GM23248 (cell line): Measurements from ENCODE around the gene USP24.

Experiments
- EZH2 ChIP-seq: fragments of 200-600 bp; sonication (generic); IDR thresholded peaks from 2 replicates; pipeline ENCODE4 v1.6.1; 2018; ENCODE audit warnings: antibody characterized with exemption, mild to moderate bottlenecking; ENCODE audit not compliant: insufficient read depth, poor library complexity, severe bottlenecking
- EZH2phosphoT487 ChIP-seq: fragments of 200-600 bp; sonication (generic); IDR thresholded peaks from 2 replicates; pipeline ENCODE4 v1.6.1; 2018; ENCODE audit warnings: antibody characterized with exemption, moderate library complexity, mild to moderate bottlenecking, low read depth; ENCODE audit not compliant: insufficient read depth

DNA sequence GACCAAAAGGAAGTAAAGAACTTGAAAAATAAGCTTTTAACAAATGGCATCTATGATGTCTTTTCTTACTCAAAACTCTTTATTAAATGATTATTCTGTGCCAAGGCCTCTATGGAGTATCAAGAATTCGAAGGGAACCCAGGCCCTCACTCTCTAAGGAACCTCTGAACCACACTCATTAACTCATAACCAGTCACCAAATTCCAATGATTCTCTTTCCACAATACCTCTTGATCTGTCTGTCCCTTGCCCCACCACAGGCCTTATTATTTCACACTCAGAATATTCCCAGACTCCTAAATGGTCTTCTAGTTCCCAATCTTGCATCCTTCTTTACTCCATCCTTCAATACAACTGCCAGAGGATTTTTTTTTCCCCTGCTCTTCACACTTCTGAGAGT lies 138.8 kb downstream of the USP24 start:
- TF ChIP-seq EZH2phosphoT487 (no peak), EZH2 (no peak)
